NOMO-1 treated with dmso at 0.1 percent for 144 hours (cell line): ENCODE results near the gene CALCOCO1.

Experiments
- DNase-seq: peaks from one replicate; lab custom pipeline; 2025; ENCODE audit not compliant: unreplicated experiment; lab: John Stamatoyannopoulos, UW

Gene CALCOCO1

DNA sequence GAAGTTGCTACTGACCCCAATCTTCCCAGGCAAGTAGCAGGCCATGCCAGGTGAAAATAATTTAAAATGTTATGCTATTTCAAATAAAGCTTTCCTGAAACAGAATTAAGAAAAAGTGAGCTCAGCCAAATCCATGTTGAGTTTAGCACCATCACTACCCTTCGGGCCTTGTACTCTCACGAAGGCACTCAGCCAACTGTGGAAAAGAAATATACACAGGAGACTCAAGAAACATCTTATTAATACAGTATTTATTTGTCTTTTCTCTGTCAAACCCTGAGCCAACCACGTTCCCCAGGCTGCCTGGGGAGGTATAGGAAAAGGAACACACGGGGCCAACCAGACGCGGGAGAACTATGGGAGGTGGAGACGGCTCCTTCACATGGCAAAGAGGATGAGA lies 62.3 kb downstream of the CALCOCO1 start:
- DNase-seq: no peak

DNA sequence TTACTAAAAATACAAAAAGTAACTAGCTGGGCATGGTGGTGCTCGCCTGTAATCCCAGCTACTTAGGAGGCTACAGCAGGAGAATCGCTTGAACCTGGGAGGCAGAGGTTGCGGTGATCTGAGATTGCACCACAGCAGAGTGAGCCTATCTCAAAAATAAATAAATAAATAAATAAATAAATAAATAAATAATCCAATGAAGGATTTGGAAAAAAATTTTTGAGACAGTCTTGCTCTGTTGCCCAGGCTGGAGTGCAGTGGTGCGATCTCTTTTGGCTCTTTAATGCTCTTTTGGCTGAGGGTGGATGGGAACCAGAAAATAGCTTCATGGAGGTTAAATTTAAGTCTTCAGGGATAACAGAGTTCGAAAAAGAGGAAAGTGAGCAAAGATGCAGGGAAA lies 63.1 kb downstream of the CALCOCO1 start:
- no peak for DNase-seq

DNA sequence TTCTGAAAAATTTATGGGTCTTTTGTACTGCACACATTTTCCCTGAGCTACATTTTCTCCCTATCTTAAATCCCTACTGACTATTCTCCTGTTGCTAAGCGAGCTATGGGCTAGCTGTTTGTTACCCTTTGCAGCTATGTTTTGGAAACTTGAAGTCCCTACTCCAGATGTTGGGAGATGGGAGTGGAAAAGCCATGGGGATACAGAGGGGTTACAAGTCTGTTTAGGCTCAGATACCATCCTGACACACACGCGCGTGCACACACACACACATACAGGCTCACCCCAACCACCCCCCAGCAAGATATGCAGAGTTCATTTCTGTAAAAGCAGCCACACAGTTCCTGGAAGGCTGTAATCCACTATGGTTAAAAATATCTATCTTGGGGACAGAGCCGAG lies 67.2 kb downstream of the CALCOCO1 start:
- no peak for DNase-seq

DNA sequence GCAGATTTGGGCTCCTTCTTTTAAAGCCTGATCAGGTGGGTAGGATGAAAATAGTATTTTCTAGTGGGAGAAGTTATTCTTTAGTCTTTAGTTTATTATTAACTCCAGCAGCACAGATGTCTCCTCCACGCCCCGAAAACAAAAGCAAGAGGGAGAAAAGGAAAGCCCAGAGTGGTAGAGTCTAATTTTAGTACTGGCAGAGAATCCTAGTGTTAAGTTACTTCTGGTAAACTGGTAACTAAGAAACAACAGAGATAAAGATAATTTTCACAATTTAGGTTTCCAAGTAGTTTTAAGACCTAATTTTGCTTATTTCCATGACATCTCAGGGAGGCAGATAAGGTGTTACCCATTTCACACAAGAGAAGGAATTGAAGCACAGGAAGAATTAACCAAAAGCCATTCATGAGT lies 67.7 kb downstream of the CALCOCO1 start:
- DNase-seq: no peak

DNA sequence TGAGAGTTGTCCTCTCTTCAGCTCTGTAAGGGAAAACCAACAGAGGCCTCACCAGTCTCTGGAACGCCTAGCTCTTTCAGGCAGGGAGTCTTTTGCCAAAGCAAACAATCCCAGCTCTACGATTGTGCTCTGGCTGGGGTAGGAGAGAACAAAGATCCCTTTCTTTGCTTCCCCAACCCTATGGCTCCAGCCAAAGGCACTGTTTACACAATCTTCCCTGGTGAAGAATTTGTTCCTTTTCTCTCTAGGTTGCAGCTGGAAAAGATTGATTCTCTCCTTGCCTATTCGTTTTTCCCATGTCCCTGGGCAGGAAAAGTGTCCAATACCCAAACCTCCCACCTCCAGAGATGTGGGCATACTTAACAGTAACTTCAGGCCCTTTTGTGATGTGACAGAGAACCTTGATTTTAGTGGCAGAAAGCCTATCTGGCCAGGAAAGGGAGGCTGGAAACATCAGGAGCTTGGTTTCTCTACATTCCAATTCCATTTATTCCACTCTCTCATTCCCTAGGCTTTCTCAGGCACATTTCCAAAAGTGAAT lies 68.2 kb downstream of the CALCOCO1 start:
- no peak for DNase-seq
